Stimulated activated naive CD8-positive, alpha-beta T cell treated with anti-CD3 and anti-CD28 coated beads, Interleukin-15, Interleukin-2, amounts not matched to agents 100 U/mL and 50 U/mL, for 24 hours (primary cell): ENCODE data around the gene ID1.
"Not testable (repeated sequence)": the region's sequence is repeated elsewhere in the genome, so short reads cannot be mapped to it uniquely, and the experiment has no call there.

ENCODE experiments used
- ATAC-seq: fragments of 150-1000 bp; cut with Tn5 transposase; one replicate; pipeline ENCODE4 v1.10.0; 2021
- DNase-seq: peaks from one replicate; pipeline ENCODE4 v3.0.0; 2021

Gene ID1

GRCh38 chr20:31602779-31603441, 2.2 kb upstream of the ID1 start:
- ATAC-seq (peak; percentile 81), DNase-seq (peak; percentile 47)

GRCh38 chr20:31603822-31604566, 1.1 kb upstream of the ID1 start:
- ATAC-seq = peak; percentile 51
- DNase-seq = peak; percentile 79

- ATAC-seq = peak; percentile 0
Measured at GRCh38 chr20:31604567-31605030, 490 bp upstream of the ID1 start.

GRCh38 chr20:31605902-31606803, 1.1 kb downstream of the ID1 start:
- ATAC-seq = no peak
- peak; percentile 39 for DNase-seq

More at GRCh38 chr20:31604567-31605030, 490 bp upstream of the ID1 start:
- DNase-seq = no peak

- ATAC-seq (no peak), DNase-seq (no peak)
Measured at GRCh38 chr20:31606804-31607639, 1.9 kb downstream of the ID1 start.

GRCh38 chr20:31607640-31608250, 2.7 kb downstream of the ID1 start:
- DNase-seq (no peak), ATAC-seq (no peak)

- no peak for ATAC-seq
- no peak for DNase-seq
Measured at GRCh38 chr20:31608251-31608945, 3.3 kb downstream of the ID1 start.

GRCh38 chr20:31612271-31612640, 7.2 kb downstream of the ID1 start:
- DNase-seq, ATAC-seq: not testable (repeated sequence)

- DNase-seq (no peak), ATAC-seq (no peak)
Measured at GRCh38 chr20:31615416-31615815, 10.3 kb downstream of the ID1 start.

GRCh38 chr20:31617432-31618104, 12.5 kb downstream of the ID1 start:
- ATAC-seq (no peak), DNase-seq (no peak)

- DNase-seq = no peak
- ATAC-seq = no peak
Measured at GRCh38 chr20:31620246-31620645, 15.2 kb downstream of the ID1 start.

GRCh38 chr20:31623123-31623505, 18.0 kb downstream of the ID1 start:
- not testable (repeated sequence) for DNase-seq, ATAC-seq

- not testable (repeated sequence) for ATAC-seq, DNase-seq
Measured at GRCh38 chr20:31626534-31626933, 21.4 kb downstream of the ID1 start.

- ATAC-seq, DNase-seq: not testable (repeated sequence)
Measured at GRCh38 chr20:31628057-31628456, 23.0 kb downstream of the ID1 start.

GRCh38 chr20:31630187-31630790, 25.2 kb downstream of the ID1 start:
- ATAC-seq (peak; percentile 44), DNase-seq (no peak)

GRCh38 chr20:31632548-31633338, 27.7 kb downstream of the ID1 start:
- no peak for ATAC-seq
- DNase-seq = no peak

GRCh38 chr20:31633339-31633914, 28.3 kb downstream of the ID1 start:
- DNase-seq = no peak
- no peak for ATAC-seq

- ATAC-seq (no peak), DNase-seq (no peak)
Measured at GRCh38 chr20:31637660-31638059, 32.6 kb downstream of the ID1 start, which contains the start of gene COX4I2. TSS of gene COX4I2 (plus strand) at chr20:31637912. CDS start at chr20:31639018, 1,106 bp downstream.
